Ureter (tissue), 1 donor: ENCODE results near the gene SLC12A7. TPM values are rescaled to one million over a fixed set of nuclear protein-coding genes. Genes with fewer than 3 reads are reported as not detected.

Experiments
- DNase-seq: peaks from one replicate; pipeline ENCODE4 v3.0.0-alpha.2; 2020; ENCODE audit warnings: low spot score
- total RNA-seq: library from RNA; stranded (reverse); gene quantifications from one replicate; pipeline ENCODE4 v1.2.4, GENCODE V29; 2023
- donor health status: DM: yes; HTN: yes; CAD: no.

Gene SLC12A7
- total RNA-seq, 1 donor from 2014 or later, result 77.0 TPM

DNA sequence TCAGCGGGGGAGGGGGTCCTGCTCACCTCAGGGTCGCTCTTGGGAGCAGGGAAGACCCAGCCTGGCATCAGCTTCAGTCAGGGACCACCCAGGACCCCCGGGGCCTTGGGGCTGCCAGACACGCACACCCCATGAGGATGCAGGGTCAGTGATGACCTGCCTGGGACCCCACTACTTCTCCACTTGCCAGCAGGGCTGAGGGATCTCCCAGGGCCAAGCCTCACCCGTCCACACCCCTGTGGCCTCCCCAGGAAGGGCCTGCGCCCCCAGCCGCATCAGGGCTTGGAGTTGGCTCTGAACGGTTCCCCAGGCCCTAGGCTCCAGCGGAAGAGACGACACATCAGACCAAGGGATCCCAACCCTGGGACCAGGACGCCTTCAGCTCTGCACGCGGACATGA is 33.7 kb downstream of the SLC12A7 start:
- no peak for DNase-seq

DNA sequence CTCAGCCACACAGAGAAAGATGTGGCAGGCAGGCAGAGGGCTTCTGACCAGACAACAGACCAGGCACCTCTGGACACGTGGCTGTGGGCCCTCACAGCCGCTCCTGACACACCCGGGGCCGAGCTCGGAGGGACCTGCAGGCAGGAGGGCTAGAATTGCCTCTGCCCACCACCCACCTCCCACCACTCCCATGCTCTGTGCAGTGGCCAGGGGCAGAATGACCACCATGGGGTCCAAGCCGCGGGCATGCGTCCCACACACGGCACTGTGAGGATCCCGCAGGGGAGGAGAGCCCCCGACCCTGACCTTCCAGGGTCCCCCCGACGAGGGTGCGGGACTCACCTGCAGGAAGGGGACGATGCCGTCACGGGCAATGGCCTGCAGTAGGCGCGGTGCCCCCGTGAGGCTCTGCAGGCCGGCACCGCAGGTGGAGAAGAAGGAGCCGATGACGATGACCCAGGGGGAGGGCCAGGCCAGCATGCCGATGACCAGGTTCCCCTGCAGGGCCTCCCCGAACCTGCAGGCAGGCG is 34.3 kb downstream of the SLC12A7 start:
- no peak for DNase-seq

DNA sequence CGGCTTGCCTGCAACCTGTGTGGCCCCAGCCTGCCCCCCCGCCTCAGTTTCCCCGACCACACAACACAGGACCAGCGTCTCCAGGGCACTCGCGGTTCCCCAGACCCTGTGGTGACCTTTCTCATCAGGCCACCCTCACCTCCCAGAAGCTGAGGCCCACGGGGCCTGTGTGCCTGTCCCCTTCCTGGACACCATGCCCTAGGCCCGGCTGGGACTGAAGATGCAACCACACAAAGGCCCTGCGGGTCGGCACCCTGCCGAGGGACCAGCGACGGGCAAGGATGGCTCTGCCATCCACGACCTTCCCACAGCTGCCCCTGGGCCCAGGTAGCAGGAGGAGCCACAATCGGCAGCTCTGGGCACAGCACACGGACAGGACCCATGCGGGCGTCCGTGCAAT is 34.8 kb downstream of the SLC12A7 start:
- no peak for DNase-seq

DNA sequence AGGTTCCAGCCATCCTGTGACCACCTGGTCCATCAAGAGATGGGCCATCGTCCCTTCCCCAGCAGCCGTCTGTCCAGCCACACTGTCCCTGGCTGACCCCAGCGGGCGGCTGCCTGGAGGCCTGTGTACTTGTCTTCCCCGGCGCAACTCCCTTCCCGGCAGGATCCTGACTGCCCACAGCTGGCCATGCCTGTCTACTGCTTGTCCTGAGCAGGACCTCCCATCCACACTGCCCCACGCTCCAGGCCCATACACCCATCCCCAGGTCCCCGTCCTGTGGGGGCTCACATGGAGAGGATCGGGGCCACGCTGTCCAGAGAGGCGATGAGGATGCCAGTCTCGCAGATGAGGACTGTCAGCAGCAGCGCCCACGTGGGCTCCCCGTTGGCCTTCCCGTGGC is 35.5 kb downstream of the SLC12A7 start:
- DNase-seq, result no peak

DNA sequence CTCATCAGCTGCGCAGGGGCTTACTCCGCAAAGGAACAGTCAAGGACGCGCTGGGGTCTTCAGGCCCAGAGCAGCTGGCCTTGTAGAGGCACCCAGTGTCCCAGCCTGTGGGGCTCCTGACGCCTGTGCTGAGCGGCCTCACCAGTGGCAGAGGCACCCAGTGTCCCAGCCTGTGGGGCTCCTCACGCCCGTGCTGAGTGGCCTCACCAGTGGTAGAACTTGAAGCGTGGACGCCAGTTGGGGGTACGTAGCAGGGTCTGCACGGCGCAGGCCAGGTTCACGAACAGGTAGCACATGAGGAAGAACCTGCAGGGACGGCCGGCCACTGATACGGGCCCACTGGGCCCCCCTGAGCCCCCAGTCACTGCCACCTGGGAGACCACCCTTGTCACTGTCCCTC is 35.9 kb downstream of the SLC12A7 start:
- no peak for DNase-seq

DNA sequence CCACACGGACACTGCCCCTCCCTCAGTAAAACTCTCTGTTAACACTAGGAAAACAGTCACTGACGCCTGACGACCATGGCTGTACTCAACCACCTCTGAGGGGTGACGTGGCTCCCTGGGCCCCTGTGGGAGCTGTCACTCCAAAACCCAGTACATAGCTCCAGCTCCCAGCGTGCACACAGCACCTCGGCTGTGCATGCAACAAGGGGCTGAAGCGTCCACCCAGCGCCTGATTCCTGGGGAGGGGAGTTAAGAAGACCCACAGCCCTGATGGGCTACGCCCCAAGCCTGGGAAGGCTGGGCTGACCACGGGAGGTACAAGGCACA is 36.3 kb downstream of the SLC12A7 start:
- no peak for DNase-seq

DNA sequence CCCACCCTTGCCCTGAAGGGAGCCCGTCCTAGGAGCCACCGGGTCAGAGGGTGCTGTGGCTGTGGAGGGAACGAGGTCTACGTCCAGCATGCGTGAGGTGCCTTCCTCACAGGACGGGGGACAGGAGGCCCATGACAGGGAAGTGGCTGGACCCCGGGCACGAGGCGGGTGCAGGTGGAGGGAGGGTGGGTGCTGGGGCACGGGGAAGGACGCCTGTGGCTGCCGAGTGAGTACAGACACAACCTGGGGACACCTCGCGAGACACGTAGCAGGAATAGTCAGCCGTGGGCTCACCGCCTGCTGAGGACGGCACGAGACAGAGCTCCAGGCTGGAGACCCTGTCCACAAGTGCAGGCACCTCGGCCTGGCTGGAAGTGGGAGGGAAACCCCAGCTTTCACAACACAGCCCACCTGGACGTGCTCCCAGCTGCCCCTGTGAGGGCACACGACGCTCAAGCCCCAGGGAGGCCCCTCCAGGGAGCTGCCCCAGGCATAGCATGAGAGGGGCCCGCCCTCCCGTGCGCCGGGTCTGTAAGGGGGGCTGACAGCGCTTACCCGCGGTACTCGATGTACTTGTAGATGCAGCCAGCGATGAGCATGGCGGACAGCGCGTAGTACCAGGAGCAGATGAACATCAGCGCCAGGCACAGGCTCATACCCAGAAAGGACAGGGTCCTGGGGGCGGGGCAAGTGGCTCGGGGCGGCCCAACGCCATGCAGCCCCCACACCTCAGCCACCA is 36.9 kb downstream of the SLC12A7 start:
- DNase-seq, result no peak

DNA sequence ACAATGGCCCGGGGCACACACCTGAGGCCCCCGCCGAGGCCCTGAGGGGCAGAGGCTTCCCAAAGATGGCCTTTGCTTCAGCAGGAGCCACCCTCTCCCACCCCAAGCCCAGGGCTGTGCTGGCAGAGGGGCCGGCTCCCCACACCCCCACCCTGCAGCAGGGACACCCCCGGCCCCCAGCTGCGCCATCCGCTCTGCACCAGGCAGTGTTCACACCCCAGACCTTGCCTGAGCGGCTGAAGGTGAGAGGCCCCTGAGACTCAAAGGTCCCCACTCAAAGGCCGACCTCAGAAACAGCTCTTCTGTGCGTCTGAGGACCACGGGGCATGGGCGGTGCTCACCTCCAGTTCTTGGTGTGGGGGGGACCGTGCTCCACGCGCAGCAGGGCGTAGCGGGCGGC is 37.6 kb downstream of the SLC12A7 start:
- DNase-seq, result no peak

DNA sequence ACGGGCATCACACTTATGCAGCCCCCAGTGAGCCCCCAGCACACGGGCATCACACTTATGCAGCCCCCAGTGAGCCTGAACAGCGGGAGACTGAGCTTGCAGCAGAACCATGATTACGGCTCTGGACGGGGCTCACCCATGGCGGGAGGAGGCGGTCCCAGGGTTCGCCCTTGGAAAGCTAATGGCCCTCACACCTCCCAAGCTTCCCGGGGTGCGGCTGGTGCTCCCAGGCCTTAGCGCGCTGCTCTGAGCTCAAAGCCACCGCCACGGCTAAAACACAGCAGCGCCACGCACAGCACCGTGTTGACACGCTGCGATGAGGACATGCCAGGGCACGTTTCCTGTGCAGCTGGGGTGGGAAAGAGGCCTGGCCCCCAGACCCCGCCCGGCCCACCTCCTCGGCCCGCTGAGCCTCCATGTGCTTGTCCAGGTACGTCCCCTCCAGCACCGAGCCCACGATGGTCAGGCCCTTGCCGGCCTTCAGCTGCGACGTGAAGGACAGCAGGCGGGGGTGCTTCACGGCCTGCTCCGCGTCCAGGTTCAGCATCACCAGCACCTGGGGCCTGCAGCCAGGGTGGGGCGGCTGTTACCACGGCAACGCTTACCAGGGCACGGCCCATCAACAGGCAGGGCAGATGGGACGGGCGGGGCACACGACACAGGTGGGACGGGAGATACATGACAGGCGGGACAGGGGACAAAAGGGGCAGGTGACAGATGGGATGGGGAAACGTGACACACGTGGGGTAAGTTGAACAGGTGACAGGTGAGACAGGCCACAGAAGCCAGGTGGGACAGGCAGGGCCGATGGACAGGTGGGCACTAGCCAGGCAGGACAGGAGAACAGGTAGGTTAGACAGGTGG is 38.4 kb downstream of the SLC12A7 start:
- DNase-seq, result no peak

DNA sequence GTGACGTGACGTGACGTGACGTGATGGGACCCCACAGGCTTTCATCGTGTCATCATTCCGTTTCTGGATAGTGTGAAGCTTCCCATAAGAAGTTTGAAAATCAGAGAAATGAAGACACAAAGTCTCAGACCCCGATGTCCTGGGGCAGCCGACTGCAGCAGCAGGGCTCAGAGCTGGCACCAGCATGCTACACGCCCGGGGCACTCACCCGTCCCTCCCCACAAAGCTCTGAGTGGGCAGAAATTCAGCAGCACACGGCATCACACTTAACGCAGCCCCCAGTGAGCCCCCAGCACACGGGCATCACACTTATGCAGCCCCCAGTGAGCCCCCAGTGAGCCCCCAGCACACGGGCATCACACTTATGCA is 42.2 kb downstream of the SLC12A7 start:
- DNase-seq, result no peak

DNA sequence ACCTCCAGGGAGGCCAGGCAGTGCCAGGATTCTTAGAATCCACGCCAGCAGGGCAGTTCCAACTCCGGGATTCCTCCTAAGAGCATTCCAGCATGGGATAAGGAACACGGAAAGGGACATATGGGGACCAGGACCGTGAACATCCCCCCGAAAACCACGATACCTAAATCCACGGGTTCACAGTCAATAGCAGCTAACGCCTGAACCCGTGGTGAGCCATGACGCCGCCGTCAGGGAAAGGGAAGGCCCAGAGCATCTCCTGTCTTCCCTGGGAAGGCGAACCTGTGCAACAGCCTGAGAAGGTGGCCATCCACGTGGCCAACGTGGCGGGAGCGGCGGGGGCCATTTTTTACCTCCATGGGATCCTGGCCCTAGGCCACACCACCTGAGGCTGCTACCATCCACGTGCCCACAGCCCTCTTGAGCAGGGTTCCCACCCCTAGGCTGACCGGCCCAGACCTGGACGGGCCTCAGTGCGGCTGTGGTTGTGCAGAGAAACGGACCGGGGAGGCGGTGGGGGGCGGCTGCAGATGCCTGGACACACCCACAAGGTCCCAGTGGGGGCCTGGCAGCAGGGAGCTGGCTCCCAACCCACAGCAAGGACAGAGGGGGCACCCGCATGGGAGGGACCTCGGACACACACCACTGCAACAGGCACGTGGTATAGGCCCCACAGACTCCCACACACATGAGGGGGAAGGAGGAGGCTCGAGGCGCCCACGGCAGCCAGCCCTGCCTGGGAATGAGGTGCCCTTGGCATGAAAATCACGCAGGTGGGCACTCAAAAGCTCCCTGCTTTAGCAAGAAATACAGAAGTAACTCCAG is 42.8 kb downstream of the SLC12A7 start:
- DNase-seq, result no peak

DNA sequence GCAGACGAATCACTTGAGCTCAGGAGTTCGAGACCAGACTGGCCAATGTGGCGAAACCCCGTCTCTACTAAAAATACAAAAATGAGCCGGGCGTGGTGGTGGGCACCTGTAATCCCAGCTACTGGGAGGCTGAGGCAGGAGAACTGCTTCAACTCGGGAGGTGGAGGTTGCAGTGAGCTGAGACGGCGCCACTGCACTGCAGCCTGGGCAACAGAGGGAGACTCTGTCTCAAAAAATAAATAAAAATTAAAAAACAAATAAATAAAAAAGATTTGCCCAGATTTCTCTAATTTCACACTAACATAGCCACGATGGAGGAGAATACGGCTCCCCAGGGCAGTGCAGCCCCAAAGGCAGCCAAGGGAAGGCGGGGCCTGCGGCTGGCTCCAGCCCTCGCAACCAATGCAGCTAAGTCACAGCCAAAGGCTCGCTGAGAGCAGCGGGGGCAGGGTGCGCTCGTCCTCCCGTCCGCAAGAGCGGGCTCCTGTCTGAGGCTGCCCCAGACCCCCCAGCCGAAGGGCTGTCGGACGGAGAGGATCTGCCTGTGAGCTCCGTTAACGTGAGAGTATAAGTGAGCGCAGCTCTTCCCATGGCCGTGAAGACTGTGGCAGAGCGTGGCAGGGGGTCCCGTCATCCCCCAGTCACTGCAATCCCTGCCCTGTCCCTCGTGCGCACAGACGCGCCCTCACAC is 43.5 kb downstream of the SLC12A7 start:
- DNase-seq, result no peak

DNA sequence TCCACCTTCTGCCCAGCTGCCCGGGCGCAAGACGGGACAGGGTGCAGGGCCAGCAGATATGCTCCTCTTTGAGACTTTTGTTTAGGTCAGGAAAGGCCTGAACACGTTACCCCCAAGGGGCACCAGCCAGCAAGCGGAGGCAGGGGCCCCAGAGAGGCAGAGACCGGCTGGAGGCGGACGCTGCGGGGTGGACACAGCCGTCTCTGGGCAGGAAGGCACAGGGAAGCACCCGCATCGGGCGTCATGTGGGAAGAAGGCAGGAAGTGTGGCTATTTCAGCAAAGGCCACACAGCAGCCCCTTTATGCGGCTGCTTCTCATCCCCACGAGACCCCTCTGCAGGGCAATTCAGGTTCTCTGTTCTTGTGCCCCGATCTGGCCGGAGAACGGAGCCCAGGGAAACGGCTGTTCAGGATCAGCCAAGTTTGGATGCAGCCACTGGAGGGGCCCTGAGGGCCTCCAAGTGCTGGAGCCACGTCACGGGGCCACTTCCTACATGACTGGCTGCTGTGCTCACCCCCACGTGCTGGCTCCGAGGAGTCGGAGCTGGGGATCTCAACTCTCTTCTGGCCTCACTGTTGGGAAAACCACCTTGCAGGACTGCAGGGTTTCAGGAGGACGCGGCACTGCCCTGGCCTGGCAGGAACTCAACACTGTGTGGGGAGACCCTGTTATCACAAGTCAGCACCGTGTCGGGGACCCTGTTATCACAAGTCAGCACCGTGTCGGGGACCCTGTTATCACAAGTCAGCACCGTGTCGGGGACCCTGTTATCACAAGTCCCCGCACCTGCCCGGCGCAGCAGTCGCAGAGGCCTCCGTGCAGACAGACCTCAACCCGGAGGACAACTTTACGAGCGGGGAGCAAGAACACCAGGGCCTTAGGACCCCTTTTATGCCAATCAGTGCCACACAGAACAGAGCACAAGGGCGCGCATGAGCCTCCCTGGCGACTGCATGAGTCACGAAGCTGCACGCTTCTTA is 44.4 kb downstream of the SLC12A7 start:
- no peak for DNase-seq

DNA sequence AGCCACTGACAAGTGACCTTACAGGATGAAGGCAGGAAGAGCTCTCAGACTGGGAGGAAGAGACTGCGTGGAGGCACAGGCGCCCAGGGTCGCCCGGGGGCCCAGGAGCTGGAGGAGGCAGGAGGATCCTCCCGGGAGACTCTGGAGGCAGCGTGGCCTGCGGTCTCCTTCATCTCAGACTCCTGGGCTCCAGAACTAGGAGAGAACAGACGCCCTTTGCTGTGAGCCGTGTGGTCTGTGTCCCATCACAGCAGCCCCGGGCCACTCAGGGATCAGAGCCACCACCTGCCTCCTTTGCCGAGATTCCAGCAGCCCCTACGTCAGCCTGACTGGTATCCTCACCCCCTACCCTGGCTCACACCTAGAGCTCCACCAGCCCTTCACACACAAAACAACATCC is 45.2 kb downstream of the SLC12A7 start:
- DNase-seq, result no peak

DNA sequence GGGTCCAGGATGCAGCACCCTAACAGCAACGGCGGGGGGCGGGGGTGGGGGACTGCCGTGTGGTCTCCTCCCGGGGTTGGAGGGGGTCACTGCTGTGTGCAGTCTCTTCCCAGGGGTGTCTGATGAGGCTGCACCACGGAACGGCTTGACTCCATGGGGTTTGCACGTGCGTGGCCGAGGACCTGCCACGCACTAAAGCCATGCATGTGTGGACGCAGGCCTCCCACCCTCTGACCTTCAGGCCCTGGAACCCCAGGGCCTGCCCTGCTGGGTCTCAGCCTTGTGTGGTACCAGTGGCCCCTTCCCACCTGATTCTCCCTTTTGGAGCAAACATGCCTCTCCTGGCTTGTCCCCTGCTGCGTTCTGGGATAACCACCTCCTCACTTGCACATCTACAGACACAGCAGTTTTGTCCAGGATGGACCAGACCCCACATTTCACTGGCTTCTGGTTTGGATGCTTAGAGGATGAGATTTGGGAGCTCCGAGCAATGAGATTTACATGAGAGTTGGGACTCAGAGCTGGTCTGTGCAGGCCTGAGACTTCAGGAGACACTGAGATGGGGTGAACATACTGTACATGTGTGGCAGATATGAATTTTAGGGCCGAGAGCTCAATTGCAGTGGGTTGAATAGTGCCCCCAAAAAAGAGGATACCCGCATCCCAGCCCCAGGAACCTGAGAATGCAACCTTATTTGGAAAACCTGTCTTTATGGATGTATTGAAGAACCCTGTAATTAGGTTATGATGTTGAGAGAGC is 45.8 kb downstream of the SLC12A7 start:
- no peak for DNase-seq

DNA sequence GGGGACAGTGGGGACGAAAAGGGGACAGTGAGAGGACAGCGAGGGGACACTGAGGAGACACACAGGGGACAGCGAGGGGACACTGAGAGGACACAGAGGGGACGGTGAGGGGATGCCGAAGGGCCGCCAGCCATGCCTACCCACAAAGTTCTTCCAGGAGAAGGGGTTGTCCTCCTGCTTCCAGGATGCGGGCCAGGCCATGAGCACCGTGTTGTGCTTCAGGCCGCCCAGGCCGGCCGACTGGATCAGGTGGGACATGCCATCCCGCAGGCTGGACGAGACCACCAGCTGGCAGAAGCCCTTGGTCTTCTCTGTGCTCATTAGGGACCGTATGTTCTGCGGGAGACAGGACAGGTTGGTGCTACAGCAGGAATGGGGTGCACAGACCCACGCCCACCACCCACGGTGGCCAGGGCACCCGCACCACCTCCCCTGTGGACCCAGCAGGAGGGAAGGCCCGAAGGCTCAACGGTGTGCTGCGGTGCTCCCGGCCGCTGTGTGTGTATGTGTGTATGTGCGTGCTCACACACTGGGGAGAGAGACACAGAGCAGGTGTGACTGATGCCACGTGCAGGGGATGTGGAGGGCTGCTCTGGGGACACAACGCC is 46.6 kb downstream of the SLC12A7 start:
- DNase-seq, result no peak

DNA sequence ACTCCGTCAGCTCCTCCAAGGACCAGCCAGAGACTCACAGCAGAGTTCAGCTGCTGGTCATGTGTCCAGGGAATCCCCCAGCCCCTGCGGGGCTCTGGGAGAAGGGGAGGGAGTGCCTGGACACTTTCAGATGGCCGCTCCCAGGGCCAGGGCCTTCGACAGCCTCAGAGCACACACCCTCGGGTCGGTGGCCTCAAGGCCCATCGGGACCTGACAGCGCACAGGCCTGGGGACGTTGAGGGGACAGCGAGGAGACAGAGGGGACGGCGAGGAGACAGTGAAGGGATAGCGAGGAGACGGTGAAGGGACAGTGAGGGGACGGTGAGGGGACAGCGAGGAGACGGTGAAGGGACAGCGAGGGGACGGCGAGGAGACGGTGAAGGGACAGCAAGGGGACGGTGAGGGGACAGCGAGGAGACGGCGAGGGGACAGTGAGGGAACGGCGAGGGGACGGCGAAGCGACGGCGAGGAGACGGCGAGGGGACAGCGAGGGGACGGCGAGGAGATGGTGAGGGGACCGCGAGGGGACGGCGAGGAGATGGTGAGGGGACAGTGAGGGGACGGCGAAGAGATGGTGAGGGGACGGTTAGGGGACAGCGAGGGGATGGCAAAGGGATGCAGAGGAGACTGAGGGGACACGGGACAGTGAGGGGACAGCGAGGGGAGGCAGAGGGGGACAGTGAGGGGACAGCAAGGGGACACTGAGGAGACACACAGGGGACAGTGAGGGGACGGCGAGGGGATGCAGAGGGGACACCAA is 47.3 kb downstream of the SLC12A7 start:
- DNase-seq, result no peak

DNA sequence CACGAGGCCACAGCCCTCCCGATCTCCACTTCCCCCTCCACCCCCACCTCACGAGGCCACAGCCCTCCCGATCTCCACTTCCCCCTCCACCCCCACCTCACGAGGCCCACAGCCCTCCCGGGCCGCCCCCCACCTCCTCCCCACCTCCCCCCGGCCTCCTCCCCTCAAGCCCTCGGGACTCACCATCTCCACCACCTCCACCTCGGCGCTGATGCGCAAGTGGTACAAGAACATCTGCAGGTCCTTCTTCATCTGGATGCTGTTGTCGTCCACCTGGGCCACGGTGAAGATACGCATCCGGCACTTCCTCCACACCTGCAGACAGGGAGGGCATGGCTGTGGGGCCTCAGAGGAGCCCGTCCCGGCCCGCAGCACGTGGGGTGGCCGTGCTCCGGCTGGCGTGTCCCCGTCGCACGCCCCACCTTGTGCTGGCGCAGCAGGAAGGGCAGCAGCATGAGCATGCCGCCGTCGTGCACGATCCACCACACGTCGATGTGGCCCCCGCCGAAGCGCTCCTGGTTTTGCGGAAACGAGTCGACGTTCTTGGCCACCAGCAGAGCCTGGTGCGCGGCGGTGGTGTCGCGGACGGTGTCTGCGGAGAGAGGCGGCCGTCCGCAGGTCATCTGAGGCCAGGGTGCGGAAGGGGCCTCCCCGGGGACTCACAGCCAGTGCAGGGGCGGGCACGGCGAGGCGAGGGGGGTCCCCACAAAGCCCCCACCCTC is 48.0 kb downstream of the SLC12A7 start:
- no peak for DNase-seq
